ENCODE measurements around the gene C1QTNF12. TPM values are rescaled to one million over a fixed set of nuclear protein-coding genes. Genes with fewer than 3 reads are reported as not detected.

The C1QTNF12 gene
- total RNA-seq, 1 experiment from 2014 or later: 4.4 TPM

- Histone ChIP-seq H2BK15ac (ENCODE audit: low read depth, low read length) (no peak overlapping the region), H2BK12ac (ENCODE audit: insufficient read length, low read depth, low read length) (no peak overlapping the region)
These were observed 32.1 kb upstream of the C1QTNF12 start for GRCh38 chr1:1278620-1279019.

More at GRCh38 chr1:1278620-1279019, 32.1 kb upstream of the C1QTNF12 start:
- Histone ChIP-seq H3K4me2 (ENCODE audit: insufficient read depth, insufficient read length, low read length) (no peak overlapping the region), H4K8ac (replicated peaks; ENCODE audit: insufficient read length, low read depth, low read length) (no peak overlapping the region), H3K4ac (ENCODE audit: low read depth, low read length) (no peak overlapping the region), H3K9ac (ENCODE audit: extremely low read depth, insufficient read length, low read length) (no peak overlapping the region), H2BK5ac (ENCODE audit: insufficient read length, low read length) (no peak overlapping the region), H3K18ac (ENCODE audit: insufficient read length, low read depth, low read length) (no peak overlapping the region), H3K23me2 (ENCODE audit: insufficient read length, low read depth, low read length, poor library complexity, severe bottlenecking) (peaks cover 6% of the 10 kb centered on the region), H2AFZ (ENCODE audit: low read length) (no peak overlapping the region), H3K4me1 (ENCODE audit: insufficient read depth, low read length) (no peaks in the 10 kb centered on the region; the same call in 1 of the 2 replicates), H4K5ac (ENCODE audit: insufficient read length, low read depth, low read length) (no peak overlapping the region), H3K23ac (ENCODE audit: insufficient read length, low read depth, low read length) (no peak overlapping the region), H3K79me2 (ENCODE audit: insufficient read depth, low read length) (no peaks in the 10 kb centered on the region), H3K9me3 (ENCODE audit: control insufficient read depth, low read depth, low read length) (no peaks in the 10 kb centered on the region), H3T11ph (ENCODE audit: low read length) (no peak overlapping the region), H4K20me1 (ENCODE audit: control insufficient read depth, insufficient read depth, insufficient read length) (no peaks in the 10 kb centered on the region), H3K27ac (ENCODE audit: insufficient read length, low read depth, low read length) (no peak overlapping the region), H2AK5ac (ENCODE audit: insufficient read length, low read length) (no peak overlapping the region), H3K14ac (ENCODE audit: insufficient read depth, low read length) (no peak overlapping the region), H2BK20ac (ENCODE audit: low read depth, low read length, poor library complexity, severe bottlenecking) (no peak overlapping the region), H2BK120ac (ENCODE audit: low read depth, low read length, poor library complexity, severe bottlenecking) (no peak overlapping the region), H3K56ac (ENCODE audit: insufficient read length, low read depth, low read length) (no peak overlapping the region), H3K79me1 (ENCODE audit: insufficient read depth, low read depth, low read length, poor library complexity, severe bottlenecking) (no peaks in the 10 kb centered on the region), H3K27me3 (ENCODE audit: insufficient read depth, low read length) (no peaks in the 10 kb centered on the region), H4K91ac (ENCODE audit: insufficient read length, low read depth, low read length) (no peak overlapping the region)
- no peak for DNase-seq
- peaks cover 9% of the 10 kb centered on the region for H3K27me3 Mint-ChIP-seq (ENCODE audit: low read depth)
- no peak overlapping the region; a peak in 1 of 7 replicates for H3K27ac Mint-ChIP-seq
- no peak for TF ChIP-seq CTCF (conservative IDR thresholded peaks at IDR 0.05)
- H3K9me3 Mint-ChIP-seq: no peaks in the 10 kb centered on the region; a peak in 1 of 5 replicates
- WGBS (ENCODE audit: extremely low coverage, insufficient read length, low lambda C conversion rate): no CpG with 5 or more reads among the region's 13 CpGs
- no peaks in the 10 kb centered on the region for H3K36me3 Mint-ChIP-seq (ENCODE audit: insufficient read depth in 1 of 3, low read depth in 3 of 3)
- H3K4me3 Mint-ChIP-seq: no peak overlapping the region
- H3K4me1 Mint-ChIP-seq: peaks cover 4 to 7% of the 10 kb centered on the region in 2 experiments; a peak in 3 of 4 replicates
